NCI-H2081 treated with DMSO at 0.1 percent for 48 hours (cell line): ENCODE data around the gene NHLRC3.
"Not testable (repeated sequence)": the region's sequence is repeated elsewhere in the genome, so short reads cannot be mapped to it uniquely, and the experiment has no call there.

Source experiments
- DNase-seq: peaks from one replicate; lab custom pipeline; 2025; lab: John Stamatoyannopoulos, UW

The NHLRC3 gene

DNA sequence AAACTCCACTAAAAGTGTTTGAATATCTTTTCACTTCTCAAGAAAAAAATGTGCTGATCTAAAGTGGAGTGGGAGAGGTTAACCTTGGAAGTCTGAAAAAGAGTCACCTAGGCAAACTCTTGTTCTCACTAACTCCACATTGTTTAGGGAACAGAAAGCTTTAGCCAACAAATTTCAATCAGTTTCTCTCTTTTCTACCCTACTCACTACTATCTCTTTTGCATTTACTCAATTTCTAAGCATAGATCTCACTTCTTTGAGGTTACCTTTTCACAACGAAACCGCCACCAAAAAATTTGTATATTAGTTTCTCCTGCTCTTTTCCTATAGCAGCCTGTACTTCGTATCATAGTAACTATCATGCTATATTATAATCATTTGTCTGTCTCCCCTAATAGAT lies 6.3 kb downstream of the NHLRC3 start:
- no peak for DNase-seq

DNA sequence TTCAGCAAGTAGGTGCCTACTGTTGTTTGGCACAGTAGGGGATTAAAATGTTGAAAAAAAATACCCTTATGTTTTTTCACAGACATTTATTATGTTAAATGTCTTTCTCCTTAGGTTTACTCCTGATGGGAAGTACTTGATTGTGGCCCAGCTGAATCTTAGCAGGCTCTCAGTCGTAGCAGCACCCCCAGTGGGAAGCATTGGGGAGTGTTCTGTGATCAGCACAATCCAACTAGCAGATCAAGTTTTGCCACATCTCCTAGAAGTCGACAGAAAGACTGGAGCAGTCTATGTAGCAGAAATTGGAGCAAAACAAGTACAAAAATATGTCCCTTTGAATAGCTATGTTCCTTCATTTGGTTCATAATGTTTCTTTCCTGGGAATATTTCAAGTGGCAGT lies 9.3 kb downstream of the NHLRC3 start:
- DNase-seq, result no peak

- DNase-seq, result no peak
These were observed 10.6 kb downstream of the NHLRC3 start for GRCh38 chr13:39048806-39049205.

- no peak for DNase-seq
These were observed 11.0 kb downstream of the NHLRC3 start for GRCh38 chr13:39049274-39049673.

- no peak for DNase-seq
These were observed 12.9 kb downstream of the NHLRC3 start for GRCh38 chr13:39051157-39051556.

GRCh38 chr13:39052944-39053343 lies 14.7 kb downstream of the NHLRC3 start:
- DNase-seq, result no peak

DNA sequence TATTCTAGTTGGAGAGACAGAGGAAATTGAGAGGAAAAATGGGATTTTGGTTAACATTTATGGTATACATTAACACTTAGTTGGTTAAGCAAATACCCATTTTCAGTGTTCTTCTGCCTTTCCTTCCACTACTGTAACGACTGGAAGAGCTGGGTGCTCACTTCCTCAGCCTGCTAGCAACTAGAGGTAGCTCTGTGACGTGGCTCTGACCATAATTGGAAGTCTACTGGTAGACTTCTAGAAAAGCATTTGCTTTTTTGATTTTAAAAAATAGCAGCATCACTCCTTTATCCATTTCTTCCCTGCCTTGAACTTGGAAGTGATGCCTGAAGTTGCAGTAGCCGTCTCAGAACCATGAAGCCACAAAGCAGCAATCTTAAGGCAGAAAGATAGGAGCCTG lies 15.9 kb downstream of the NHLRC3 start:
- DNase-seq, result no peak

DNA sequence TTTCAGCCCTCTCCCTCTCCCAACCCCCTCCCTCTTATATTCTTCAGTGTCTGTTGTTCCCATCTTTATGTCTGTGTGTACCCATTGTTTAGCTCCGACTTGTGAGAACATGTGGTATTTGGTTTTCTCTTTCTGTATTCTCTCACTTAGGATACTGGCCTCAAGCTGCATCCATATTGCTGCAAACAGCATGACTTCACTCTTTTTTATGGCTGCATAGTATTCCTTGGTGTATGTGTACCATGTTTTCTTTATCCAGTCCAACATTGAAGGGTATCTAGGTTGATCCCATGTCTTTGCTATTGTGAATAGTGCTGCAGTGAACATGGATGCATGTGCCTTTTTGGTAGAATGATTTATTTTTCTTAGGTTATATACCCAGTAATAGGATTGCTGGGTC lies 17.8 kb downstream of the NHLRC3 start:
- DNase-seq, result no peak

DNA sequence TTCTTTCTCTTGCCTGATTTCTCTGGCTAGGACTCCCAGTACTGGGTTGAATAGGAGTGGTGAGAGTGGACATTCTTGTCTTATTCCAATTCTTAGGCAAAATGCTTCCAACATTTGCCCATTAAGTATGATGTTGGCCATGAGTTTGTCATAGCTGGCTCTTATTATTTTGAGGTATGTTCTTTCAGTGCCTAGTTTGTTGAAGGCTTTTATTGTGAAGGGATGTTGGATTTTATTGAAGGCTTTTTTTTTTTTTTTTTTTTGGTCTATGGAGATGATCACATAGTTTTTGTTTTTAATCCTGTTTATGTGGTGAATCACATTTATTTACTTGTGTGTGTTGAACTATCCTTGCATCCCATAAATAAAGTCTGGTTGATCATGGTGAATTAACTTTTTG lies 19.8 kb downstream of the NHLRC3 start:
- no peak for DNase-seq

GRCh38 chr13:39062004-39062403 lies 23.7 kb downstream of the NHLRC3 start:
- no peak for DNase-seq

DNA sequence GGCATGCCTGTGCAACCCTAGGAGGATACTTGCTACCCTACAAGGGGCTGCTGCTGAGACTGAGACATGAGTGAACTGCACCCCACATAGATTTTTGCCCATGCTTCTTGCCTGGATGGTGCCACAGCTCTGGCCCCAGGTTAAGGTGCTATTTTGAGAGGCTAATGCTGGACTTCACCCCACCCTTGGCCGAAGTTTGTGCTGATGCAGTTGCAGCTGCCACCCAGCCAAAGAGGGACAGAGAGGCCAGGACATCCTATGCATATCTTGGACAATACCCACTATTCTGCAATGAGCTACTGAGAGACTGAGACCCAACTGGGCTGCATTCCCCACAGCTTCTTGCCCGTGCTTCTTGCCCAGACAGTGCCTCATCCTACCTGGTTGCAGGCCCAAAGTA lies 34.6 kb downstream of the NHLRC3 start:
- DNase-seq, result no peak

GRCh38 chr13:39073983-39074382 lies 35.7 kb downstream of the NHLRC3 start:
- DNase-seq, result no peak

GRCh38 chr13:39086251-39086945 lies 48.1 kb downstream of the NHLRC3 start:
- not testable (repeated sequence) for DNase-seq

GRCh38 chr13:39091586-39091985 lies 53.3 kb downstream of the NHLRC3 start:
- no peak for DNase-seq

- no peak for DNase-seq
These were observed 57.2 kb downstream of the NHLRC3 start for GRCh38 chr13:39095500-39095899.

DNA sequence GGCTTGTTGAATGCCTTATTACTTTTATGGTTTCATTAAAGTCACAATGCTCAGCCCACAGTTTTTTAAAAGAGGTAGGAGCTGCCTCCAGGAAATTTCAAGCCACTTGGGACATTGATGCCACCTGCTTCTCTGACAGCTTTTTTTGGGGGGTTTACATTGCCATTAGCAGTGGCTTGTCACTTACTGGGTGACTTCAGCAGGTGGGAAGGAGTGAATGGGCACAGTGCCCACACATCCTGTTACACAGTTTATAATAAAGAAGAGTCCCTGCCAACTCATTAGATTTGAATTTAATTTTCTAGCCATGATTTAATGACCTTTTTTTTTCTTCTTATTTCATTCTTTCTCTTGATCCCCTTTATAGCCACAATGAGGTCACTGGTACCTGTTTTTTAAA lies 61.0 kb downstream of the NHLRC3 start:
- peak; percentile 34 for DNase-seq
